ENCODE data around the gene COPS7B.
"Not testable (repeated sequence)": the region's sequence is repeated elsewhere in the genome, so short reads cannot be mapped to it uniquely, and the experiment has no call there.

COPS7B gene

DNA sequence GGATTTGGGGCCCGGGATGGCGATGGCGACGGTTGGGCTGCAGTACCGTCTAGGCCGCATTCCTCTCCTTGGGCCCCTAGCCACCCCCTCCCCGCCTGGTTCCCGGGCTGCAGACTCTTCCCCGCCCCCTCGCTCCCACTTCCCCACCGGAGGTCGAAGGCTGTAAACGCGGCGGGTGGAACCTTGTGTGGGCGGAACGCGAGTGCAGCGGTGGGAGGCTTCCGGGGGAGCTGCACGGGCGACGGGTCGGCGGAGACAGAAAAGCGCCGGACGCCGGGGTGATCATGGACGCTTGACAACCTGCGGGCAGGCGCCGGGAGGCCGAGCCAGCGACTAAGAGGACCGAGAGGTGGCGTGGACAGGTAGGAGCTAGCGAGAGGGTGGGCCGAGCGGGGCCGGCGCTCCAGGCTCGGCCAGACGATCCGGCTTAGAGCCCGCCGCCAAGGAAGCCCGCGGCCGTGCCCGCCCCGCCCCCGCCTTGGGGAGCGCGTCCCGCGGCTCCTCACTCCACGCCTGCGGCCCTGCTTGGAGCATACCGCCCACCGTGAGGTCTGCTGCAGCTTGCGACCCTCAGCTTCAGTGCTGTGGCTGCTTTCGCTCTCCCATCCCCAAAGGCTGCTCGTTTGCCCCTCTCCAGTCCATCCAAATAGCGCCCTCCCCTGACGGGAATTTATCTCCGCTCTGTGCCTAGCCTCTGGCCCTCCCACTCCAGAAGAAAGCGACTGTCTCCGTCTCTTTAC, at the start of gene COPS7B:
TSS of gene COPS7B (plus strand) at position 269 of the 740 bp plus-strand sequence. CDS start 2,126 bp downstream, outside the sequence.
- peak; percentile 71 for DNase-seq (ENCODE audit: low read depth, low spot score)

DNA sequence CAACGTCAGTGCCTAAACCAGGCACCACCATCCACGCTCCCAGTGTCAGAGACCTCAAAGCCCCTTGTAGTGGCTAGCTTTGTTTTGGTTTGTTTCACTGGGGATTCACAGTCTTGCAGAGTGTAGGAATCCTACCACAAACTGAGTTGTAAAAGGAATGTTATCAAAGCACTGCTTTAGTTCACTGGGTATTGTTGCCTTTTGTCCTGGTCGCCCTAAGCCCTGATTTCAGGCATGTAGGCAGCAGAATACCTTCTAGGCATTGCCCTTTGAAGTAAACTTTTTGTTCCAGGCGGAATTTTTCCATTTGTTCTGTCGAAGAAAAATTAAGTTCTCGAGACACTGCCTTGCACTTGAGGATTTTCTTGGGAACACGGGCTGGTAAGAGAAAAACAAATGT, 48.5 kb upstream of the COPS7B start:
- no peak for DNase-seq (ENCODE audit: low read depth, low spot score)

DNA sequence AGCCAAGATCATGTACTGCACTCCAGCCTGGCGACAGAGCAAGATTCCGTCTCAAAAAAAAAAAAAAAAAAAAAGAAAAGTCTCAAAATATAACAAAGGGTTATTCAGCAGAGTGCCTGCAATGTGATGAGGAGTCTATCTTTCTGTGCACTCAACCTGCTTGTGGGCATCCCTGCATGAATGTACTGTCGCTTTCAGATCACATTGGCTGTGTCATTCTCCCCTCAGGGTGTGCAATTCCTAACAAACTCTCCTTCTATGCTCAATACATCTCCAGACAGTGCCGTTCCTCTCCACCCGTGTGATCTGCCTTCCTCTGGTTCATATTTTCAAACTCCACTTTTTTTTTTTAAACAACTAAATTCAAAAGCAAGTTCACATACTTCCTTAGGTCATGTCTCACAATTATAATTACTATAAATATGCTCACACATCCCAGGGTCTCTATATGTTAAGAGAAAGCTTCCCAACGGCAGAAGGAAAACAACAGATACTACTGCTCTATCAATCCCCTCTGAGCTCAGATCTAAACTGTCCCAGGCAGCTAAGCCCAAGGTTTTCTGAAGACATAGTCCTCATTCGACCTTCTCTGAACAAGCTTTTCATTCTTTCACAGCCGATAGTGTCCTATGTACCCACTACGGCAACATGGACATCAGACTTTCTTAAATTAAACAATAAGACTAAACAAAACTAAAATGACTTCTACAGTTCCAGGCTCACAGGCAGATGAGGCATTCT, 42.7 kb upstream of the COPS7B start:
- DNase-seq (ENCODE audit: low read depth, low spot score), result no peak

DNA sequence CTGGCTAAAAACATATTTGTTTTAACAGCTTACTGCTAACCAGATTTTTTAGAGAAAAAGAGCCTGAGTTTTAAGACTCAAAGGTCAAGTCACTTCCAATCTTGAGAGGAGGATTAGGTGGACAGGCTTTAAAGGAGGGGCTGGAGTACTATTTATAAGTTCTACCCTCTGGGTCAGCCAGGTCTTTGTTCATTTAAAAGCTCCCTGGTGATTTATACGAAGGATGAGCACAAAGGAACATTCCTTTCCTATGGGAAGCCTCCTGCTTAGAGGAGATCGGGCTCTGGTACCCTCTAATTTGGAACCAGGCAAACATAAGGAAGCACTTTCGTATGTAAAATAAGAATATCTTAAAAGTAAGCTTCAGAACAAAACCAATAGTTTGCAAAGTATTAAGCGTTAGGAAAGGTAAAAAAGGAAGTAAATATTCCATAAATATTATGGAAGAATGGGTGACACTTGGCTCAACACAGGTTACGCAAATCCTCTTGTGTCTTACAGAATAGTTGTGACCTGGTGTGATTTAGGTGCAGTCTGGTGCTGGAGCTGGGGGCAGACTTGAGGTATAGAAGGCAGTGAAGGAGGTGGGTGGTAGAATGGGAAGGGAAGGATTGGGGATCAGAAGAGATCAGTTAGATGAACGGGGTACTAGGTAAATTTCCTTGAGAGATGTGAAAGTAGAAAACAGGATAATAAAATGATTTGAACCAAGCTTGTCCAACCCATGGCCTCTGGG, 40.8 kb upstream of the COPS7B start:
- DNase-seq (ENCODE audit: low read depth, low spot score), result no peak

DNA sequence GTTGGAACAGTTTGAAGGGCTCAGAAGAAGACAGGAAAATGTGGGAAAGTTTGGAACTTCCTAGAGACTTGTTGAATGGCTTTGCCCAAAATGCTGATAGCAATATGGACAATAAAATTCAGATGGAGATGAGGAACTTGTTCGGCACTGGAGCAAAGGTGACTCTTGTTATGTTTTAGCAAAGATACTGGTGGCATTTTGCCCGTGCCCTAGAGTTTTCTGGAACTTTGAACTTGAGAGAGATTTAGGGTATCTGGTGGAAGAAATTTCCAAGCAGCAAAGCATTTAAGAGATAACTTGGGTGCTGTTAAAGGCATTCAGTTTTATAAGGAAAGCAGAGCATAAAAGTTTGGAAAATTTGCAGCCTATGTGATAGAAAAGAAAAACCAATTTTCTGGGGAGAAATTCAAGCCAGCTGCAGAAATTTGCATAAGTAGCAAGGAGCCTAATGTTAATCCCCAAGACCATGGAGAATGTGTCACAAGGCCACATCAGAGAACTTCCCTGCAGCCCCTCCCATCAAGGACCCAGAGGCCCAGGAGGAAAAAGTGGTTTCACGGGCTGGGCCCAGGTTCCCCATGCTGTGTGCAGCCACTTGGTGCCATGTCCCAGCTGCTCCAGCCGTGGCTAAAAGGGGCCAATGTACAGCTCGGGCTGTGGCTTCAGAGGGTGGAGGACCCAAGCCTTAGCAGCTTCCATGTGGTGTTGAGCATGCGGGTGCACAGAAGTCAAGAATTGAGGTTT, 37.9 kb upstream of the COPS7B start:
- not testable (repeated sequence) for DNase-seq (ENCODE audit: low read depth, low spot score)

DNA sequence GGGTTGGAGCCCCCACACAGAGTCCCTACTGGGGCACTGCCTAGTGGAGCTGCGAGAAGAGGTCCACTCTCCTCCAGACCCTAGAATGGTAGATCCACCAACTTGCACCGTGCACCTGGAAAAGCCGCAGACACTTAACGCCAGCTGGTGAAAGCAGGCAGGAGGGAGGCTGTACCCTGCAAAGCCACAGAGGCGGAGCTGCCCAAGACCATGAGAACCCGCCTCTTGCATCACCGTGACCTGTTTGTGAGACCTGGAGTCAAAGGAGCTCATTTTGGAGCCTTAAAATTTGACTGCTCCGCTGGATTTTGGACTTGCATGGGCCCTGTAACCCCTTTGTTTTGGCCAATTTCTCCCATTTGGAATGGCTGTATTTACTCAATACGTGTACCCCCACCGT, 37.2 kb upstream of the COPS7B start:
- DNase-seq (ENCODE audit: low read depth, low spot score), result not testable (repeated sequence)

DNA sequence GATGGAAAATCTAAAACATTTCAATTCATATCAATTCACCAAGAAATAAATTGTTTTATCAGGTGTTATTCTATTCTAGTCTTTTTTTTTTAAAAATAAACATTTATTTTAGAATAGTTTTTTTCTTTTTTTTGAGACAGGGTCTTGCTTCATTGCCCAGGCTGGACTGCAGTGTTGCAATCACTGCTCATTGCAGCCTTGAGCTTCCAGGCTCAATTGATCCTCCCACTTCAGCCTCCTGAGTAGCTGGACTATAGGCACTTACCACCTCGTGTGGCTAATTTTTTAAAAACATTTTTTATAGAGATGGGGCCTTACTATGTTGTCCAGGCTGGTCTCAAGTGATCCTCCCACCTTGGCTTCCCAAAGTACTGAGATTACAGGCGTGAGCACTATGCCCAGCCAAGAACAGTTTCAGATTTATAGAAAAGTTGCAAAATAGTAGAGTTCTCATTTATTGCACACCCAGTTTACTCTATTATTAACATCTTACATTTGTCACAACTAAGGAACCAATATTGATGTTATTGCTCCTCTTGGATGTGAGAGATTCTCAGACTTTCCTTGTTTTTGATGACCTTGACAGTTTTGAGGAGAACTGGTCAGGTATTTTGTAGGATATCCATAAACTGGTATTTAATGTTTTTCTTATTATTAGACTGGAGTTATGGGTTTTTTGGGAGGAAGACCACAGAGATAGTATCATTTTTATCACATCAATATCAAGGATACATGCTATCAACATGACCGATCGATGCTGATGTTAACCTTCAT, 35.0 kb upstream of the COPS7B start:
- DNase-seq (ENCODE audit: low read depth, low spot score), result no peak

DNA sequence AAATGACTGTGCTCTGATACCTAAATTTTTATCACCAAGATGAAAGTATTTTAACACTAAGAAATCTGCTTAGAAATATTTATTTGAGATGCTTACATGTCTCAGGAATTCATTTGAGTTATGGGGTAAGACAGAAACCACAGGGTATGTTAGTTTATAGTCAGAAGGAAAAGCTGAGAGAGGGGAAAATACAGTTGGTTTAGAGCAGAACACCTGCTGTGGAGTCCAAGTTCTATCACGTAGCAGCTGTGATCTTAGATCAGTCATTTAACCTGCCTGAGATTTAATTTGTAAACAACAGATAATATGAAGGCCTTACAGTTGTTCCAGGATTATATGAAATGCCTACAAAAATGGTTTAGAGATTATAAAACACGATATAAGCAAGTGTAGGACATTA, 34.2 kb upstream of the COPS7B start:
- DNase-seq (ENCODE audit: low read depth, low spot score), result no peak

DNA sequence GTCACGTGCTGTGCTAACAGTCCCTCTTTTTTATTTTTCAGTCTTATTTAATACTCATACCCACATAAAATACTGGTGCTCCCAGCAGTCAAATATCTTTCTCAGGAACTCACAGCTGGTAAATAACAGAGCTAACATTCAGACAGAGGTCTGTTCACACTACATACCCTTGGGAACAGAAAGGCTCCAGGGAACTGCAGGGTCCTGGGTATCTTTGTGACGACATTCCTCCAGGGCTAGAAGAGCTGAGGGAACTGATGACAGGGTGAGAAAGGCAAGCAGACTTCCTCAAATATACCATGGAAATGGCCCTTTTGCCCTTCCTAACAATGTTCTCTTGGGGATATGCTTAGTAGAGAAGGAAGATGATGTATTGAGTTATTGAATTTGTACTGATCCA, 24.5 kb upstream of the COPS7B start:
- no peak for DNase-seq (ENCODE audit: low read depth, low spot score)

DNA sequence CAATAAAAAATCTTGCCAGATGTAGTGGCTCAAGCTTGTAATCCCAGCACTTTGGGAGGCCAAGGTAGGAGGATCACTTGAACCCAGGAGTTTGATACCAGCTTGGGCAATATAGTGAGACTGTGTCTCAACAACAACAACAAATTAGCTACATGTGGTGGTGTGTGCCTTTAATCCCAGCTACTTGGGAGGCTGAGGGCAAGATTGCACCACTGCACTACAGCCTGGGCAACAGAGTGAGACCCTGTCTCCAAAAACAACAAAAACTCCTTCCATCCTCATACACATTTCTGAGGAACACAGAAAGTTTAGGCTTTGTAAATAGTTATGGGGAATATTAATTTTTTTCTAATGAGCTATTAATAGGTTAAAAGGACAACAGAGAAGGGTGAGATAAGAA, 22.1 kb upstream of the COPS7B start:
- DNase-seq (ENCODE audit: low read depth, low spot score), result no peak

DNA sequence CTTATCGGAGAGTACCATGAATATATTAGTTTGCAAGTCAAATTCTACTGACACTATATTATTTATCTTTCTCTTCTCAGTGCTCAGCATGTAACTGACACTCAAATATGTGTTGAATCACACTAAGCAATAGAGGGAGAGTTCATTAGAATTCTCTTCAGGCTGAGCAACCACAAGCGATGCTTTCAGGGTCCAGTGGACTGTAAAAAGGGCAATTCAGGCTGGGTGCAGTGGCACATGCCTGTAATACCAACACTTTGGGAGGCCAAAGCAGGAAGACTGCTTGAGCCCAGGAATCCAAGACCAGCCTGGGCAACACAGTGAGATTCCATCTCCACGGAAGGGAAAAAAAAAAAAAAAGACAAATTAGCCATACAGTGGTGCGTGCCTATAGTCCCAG, 21.5 kb upstream of the COPS7B start:
- DNase-seq (ENCODE audit: low read depth, low spot score), result no peak

DNA sequence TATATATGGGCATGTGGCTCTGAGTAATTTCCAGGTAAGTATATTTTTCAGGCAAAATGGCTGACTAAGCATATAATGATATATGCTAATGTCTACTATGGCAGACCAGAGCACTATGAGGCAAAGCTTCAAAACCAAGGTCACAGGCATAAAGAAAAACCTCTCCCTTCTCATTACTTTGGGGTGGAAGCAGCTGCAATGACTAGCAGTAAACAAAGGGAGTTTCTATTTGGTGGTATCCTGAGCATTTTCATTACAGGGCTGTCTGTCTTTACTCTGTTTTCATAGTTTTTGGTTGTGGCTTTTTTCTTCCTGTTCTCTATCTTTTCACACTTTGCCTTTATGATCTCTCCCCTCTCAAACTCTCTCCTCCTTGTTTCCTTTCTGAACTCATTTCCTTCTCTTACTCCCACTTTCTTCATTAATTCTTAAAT, 20.7 kb upstream of the COPS7B start:
- no peak for DNase-seq (ENCODE audit: low read depth, low spot score)

DNA sequence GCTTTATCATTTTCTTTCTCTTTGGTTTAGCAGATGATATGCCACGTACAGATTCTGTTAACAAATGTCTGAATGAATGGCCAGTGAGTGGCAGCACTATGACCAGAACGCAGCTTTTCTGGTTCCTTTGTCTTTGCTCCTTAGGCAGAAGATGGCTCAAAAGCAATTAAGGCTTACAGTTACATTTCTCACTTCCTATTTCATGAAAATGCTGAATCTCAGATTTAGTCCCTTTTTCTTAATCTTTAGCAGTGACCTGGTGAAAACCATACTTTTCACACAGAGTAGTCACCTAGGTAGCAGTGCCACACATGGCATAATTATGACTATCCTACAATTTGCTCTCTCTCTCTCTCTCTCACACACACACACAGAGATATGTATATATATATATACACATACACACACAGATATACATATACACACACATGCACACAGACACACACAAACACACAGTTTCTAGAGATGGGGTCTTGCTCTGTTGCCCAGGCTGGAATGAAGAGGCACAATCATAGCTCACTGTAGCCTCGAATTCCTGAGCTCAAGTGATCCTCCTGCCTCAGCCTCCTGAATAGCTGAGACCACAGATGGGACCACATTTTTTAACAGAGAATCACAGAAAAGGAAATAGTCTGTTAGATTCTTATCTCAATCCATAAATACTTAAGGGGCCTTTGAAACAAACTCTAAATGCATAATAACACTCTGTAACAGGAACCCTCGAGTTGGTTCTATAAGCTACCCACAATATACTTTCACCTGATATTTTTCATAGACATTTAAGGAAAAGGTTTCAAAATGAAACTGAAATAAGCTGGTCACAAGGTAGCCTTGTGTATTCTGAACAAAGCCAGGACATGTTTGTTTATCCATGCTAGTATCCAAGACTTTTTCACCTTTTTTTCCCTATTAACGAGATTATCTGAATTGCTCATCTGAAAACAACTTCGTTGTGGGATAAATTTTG, 16.8 kb upstream of the COPS7B start:
- no peak for DNase-seq (ENCODE audit: low read depth, low spot score)

DNA sequence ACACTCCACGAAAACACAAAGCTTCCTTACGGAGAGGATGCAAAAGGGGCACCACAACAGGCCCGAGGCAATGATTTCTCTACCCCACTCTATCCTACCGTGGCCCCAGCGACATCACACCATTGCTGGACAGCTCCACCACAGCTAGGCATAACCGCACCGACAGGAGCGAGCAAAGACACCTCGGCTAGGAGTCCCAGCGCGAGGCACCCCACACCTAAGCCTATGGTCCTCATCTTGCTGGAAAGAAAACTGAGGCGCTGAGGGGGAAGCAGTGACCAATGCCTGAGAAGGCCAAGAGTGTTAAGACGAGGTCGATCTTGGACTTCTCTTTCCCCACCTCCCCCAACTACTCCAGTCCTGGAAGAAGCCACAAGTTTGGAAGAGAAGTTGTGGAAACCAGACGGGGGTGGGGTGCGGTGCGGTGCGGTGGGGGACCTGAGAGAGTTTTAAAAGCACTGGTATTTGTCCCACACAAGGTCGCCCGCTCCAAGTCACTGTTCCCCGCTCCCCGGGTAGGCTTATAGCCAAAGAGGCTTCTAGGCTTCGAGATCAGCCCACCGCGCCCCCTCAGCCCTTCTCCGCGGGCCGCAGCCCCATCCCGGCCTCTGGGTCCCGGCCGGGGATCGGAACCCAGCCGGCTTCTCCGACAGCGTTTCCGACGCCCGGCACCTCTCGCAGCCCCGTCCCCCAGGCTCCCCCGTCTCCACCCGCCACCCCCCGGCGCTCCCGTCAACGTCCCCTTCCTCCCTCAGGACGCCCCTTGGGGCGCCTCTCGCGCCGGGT, 5.9 kb upstream of the COPS7B start:
- no peak for DNase-seq (ENCODE audit: low read depth, low spot score)

DNA sequence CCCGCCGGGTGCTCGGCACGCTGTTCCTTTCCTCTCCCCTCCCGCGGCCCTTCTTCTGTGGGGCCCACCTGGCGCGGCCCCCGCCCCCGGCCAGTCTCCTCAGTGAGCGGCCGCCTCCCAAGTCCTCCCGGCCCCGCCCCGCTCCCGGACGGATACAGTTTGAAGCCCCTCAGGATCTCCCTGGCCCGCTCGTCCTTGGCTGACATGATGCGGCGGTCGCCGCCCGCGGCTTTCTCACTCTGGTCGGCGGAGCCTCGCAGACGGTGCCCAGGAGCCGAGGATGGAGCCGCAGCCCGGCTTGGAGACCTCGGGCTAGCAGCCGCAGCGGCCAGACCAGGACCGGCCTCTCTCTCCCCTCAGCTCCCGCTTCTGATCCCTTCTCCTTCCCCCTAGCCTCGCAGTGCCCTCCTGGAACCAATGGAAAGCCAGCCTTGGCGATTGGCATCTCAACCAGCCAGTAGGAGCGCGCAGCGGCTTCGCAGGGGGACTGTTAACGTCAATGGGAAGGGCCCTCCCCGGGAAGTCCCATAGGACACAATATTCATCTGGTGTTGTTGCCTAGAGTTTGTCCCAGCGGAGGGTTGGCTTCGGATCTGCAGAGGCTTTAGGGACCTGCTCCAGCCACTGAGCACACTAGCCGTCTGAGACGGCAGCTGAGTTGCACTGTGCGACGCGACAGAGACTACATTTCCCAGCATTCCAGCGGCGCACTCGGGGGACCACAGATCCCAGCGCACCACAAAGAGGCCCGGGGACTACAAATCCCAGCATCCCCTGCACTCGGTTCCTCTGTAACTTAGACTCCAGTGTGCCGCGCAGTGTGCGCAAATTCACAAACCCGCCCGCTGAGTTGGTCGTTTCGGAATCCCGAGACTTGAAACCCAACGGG, 5.1 kb upstream of the COPS7B start, which contains the start of gene PDE6D:
TSS of gene PDE6D (minus strand) at position 374 of the 889 bp plus-strand sequence. CDS start at position 206, 168 bp downstream.
- DNase-seq (ENCODE audit: low read depth, low spot score), result peak; percentile 93

DNA sequence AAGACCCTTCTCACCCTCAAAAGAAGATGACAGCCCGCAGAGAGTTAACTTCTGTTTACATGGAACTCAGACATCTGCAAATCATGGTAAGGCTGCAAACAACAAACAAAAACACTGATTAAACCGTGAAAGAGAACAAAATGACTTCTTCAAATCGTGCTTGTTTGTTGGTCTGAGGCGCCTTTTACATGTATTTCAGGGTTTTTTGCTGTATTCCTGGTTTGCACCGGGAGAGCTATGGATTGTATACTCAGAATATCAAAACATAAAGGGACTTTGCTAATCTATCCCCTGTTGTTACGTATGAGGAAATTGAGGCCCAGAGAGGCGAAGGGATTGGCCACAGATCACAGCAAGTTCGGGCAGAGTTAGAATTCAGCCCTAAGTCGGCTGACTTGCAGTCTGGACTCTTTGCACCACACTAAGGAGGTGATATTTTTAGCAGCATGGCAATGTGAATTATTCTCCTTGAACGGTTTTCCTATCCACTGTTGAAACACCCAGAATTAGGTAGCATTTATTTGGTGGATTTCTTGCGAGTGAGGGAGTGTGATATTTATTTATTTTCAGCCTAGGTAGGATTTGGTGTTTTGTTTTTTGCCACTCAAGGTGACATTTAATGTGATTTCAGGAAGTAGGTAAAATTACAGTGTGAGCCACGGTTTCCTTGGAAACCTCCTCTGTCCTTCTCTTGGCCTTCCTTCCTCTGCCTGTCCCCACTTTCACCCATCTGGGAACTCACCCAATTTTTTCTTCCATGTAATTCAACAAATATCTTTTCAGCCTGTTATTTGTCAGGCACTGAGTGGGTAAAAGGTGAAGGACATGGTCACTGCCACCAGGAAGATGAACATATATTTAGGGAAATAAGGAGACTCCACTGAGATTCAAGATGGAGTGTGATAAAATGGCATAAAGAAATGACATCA, 4.2 kb upstream of the COPS7B start:
- no peak for DNase-seq (ENCODE audit: low read depth, low spot score)

DNA sequence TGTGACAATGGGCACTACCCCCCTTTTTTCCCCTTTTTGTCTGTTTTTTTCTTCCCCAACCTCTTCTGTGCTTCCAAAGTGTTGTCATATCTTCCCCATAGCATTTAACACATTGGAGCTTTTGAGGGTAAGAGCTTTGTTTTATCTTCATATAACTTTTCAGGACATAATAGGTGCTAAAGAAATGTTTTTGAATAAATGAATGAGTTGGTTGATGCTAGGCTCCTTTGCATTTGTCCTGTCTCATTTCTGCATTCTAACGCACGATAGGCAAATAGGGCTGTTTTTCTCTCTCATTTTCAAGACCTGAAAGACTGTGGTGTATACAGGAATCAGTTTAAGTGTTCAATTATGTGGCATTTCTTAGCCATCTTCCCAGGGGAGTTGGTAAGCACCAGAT, 832 bp upstream of the COPS7B start:
- DNase-seq (ENCODE audit: low read depth, low spot score), result no peak
